Breast epithelium (tissue), 3 donors: ENCODE results near the gene WDR91.

Experiments used
- POLR2A ChIP-seq: fragments of 450-650 bp; IDR thresholded peaks from one replicate; pipeline ENCODE4 v1.6.1; 2016; ENCODE audit warnings: antibody characterized with exemption, mild to moderate bottlenecking, moderate library complexity
- TF ChIP-seq, protein P1 (sequence below), 3 donors: fragments of 450-650 bp; IDR thresholded peaks; one replicate each; pipeline ENCODE4 v1.5.1; 2016 to 2017; ENCODE audit warnings: antibody characterized with exemption in 3 of 3, mild to moderate bottlenecking in 3 of 3, moderate library complexity in 3 of 3

DNA sequence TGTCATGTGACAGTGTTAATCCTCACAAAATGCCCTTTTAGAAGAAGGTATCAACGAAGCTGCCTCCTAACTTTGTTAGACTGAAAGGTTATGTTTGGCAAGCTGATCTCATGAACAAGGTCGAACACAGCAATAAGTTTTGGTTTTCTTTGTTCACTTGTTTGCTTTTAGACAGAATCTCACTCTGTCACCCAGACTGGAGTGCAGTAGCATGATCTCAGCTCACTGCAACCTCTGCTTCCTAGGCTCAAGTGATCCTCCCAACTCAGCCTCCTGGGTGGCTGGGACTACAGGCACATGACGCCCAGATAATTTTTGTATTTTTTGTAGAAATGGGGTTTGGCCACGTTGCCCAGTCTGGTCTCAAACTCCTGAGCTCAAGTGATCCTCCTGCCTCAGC lies 23.4 kb upstream of the WDR91 start:
- TF ChIP-seq, protein P1, sequence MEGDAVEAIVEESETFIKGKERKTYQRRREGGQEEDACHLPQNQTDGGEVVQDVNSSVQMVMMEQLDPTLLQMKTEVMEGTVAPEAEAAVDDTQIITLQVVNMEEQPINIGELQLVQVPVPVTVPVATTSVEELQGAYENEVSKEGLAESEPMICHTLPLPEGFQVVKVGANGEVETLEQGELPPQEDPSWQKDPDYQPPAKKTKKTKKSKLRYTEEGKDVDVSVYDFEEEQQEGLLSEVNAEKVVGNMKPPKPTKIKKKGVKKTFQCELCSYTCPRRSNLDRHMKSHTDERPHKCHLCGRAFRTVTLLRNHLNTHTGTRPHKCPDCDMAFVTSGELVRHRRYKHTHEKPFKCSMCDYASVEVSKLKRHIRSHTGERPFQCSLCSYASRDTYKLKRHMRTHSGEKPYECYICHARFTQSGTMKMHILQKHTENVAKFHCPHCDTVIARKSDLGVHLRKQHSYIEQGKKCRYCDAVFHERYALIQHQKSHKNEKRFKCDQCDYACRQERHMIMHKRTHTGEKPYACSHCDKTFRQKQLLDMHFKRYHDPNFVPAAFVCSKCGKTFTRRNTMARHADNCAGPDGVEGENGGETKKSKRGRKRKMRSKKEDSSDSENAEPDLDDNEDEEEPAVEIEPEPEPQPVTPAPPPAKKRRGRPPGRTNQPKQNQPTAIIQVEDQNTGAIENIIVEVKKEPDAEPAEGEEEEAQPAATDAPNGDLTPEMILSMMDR (IDR thresholded peaks at IDR 0.05), result no peak
- TF ChIP-seq POLR2A, result no peak
